ENCODE data around the gene TNFRSF1B. TPM values are rescaled to one million over a fixed set of nuclear protein-coding genes. Genes with fewer than 3 reads are reported as not detected.
A peak's percentile ranks its signal among the peaks of the same experiment; 100 is the strongest.

The TNFRSF1B gene
- total RNA-seq, 6 experiments from 2014 or later, result 0.14 to 0.66 (median 0.33) TPM

- no peak overlapping the region for H3K4me3 Mint-ChIP-seq
These were observed 9.7 kb downstream of the TNFRSF1B start for GRCh38 chr1:12176298-12177118.

GRCh38 chr1:12177156-12177998, 10.6 kb downstream of the TNFRSF1B start:
- Mint-ChIP-seq H3K27ac (no peak overlapping the region; the same call in 1 of the 2 replicates), H3K36me3 (ENCODE audit: low read depth) (no peaks in the 10 kb centered on the region), H3K4me3 (no peak overlapping the region), H3K9me3 (no peaks in the 10 kb centered on the region), H3K27me3 (ENCODE audit: insufficient read depth) (peaks cover 3% of the 10 kb centered on the region), H3K4me1 (ENCODE audit: low read depth) (peaks cover 17% of the 10 kb centered on the region)
- TF ChIP-seq CTCF (IDR thresholded peaks at IDR 0.05), result no peak
- no peak for DNase-seq

More at GRCh38 chr1:12176298-12177118, 9.7 kb downstream of the TNFRSF1B start:
- H3K36me3 Mint-ChIP-seq (ENCODE audit: low read depth), result no peaks in the 10 kb centered on the region
- peaks cover 17% of the 10 kb centered on the region for H3K4me1 Mint-ChIP-seq (ENCODE audit: low read depth)
- peaks cover 8% of the 10 kb centered on the region for H3K27me3 Mint-ChIP-seq (ENCODE audit: insufficient read depth)
- no peak for TF ChIP-seq CTCF (IDR thresholded peaks at IDR 0.05)
- DNase-seq, result no peak
- no peak overlapping the region; the same call in 1 of the 2 replicates for H3K27ac Mint-ChIP-seq
- H3K9me3 Mint-ChIP-seq, result no peaks in the 10 kb centered on the region

- peak; percentile 76 for DNase-seq
- Mint-ChIP-seq H3K4me3 (peak overlapping the region; percentile 46; the same call in 1 of the 2 replicates), H3K27me3 (ENCODE audit: insufficient read depth) (peaks cover 4% of the 10 kb centered on the region), H3K36me3 (ENCODE audit: low read depth) (no peaks in the 10 kb centered on the region), H3K27ac (peak overlapping the region; percentile 83), H3K9me3 (no peaks in the 10 kb centered on the region), H3K4me1 (ENCODE audit: low read depth) (peaks cover 17% of the 10 kb centered on the region)
- no peak for TF ChIP-seq CTCF (IDR thresholded peaks at IDR 0.05)
These were observed 11.2 kb downstream of the TNFRSF1B start for GRCh38 chr1:12177999-12178441.

- H3K4me1 Mint-ChIP-seq (ENCODE audit: low read depth), result peaks cover 17% of the 10 kb centered on the region
- TF ChIP-seq CTCF (IDR thresholded peaks at IDR 0.05), result no peak
- peak overlapping the region; percentile 46; the same call in 1 of the 2 replicates for H3K4me3 Mint-ChIP-seq
- no peaks in the 10 kb centered on the region for H3K36me3 Mint-ChIP-seq (ENCODE audit: low read depth)
- no peaks in the 10 kb centered on the region for H3K9me3 Mint-ChIP-seq
- H3K27me3 Mint-ChIP-seq (ENCODE audit: insufficient read depth), result peaks cover 6% of the 10 kb centered on the region
- H3K27ac Mint-ChIP-seq, result peak overlapping the region; percentile 83
- DNase-seq, result no peak
These were observed 11.7 kb downstream of the TNFRSF1B start for GRCh38 chr1:12178511-12178910.

- Mint-ChIP-seq H3K27ac (peak overlapping the region; percentile 83; the same call in 1 of the 2 replicates), H3K27me3 (ENCODE audit: insufficient read depth) (peaks cover 6% of the 10 kb centered on the region), H3K4me1 (ENCODE audit: low read depth) (peaks cover 23% of the 10 kb centered on the region), H3K36me3 (ENCODE audit: low read depth) (no peaks in the 10 kb centered on the region), H3K9me3 (no peaks in the 10 kb centered on the region), H3K4me3 (no peak overlapping the region)
- no peak for TF ChIP-seq CTCF (IDR thresholded peaks at IDR 0.05)
- DNase-seq, result peak; percentile 9
These were observed 12.3 kb downstream of the TNFRSF1B start for GRCh38 chr1:12179111-12179519.

Data from HFFc6 (cell line).